Ovary (tissue), 3 donors: Measurements from ENCODE around the gene ATP2B2.

ENCODE experiments used
- CTCF ChIP-seq, 3 donors: fragments of 450-650 bp in 2 of 3; fragments of 200-600 bp in 1 of 3; IDR thresholded peaks; one replicate each; pipeline versions ENCODE4 v1.5.1 to v1.8.0; 2016 to 2022; ENCODE audit warnings: antibody characterized with exemption in 3 of 3, mild to moderate bottlenecking in 1 of 3
- POLR2A ChIP-seq: fragments of 450-650 bp; IDR thresholded peaks from one replicate; pipeline ENCODE4 v1.6.1; 2017; ENCODE audit warnings: antibody characterized with exemption, mild to moderate bottlenecking, moderate library complexity
- donor health status: DM: no; HTN: no; CAD: no.

DNA sequence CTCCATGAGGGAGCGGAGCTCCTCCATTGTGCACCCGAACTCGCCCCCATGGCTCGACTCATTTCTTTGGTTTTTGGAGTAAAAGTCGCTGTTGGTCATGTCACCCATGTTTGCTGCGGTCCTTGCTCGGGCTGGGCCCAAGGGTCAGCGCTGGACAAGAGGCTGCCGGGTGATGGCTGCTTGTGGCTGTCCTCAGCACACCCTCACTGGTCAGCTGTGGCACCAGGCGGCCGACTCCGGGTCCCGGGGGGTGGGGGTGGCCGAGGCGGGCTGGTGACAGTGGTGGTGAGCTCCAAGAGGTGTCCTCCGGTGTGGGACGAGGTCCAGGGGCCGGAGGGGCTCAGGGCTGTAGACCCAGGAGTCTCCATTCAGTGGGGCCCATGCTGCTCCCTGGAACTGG, 56.0 kb downstream of the ATP2B2 start:
- no peak for TF ChIP-seq CTCF (IDR thresholded peaks at IDR 0.05)
- TF ChIP-seq POLR2A: no peak
